SU-DHL-6 (cell line): ENCODE results near the gene TNP1.

Experiments
- H2AFZ ChIP-seq: fragments of 200-600 bp; sonication (generic); 2 replicates; pipeline ENCODE4 v1.6.1; 2014; ENCODE audit warnings: low read depth, mild to moderate bottlenecking, moderate library complexity, mixed read lengths, antibody characterized with exemption, low read length; ENCODE audit not compliant: severe bottlenecking
- H3F3A ChIP-seq: fragments of 200-600 bp; shearing (Covaris generic); 2 replicates; pipeline ENCODE4 v1.6.0; 2016; ENCODE audit warnings: antibody characterized with exemption, mild to moderate bottlenecking; ENCODE audit not compliant: insufficient read depth
- H3K27ac ChIP-seq: fragments of 200-600 bp; sonication (generic); 2 replicates; pipeline ENCODE4 v1.5.1; 2016; ENCODE audit warnings: low read depth, mild to moderate bottlenecking, low read length, moderate library complexity, mixed read lengths
- H3K27me3 ChIP-seq: fragments of 200-600 bp; sonication (generic), shearing (Covaris generic); 2 replicates; pipeline ENCODE4 v1.6.0; 2014; ENCODE audit warnings: mild to moderate bottlenecking, low read length
- H3K36me3 ChIP-seq: fragments of 200-600 bp; sonication (generic); 2 replicates; pipeline ENCODE4 v1.6.1; 2014; ENCODE audit warnings: mild to moderate bottlenecking, low read length, mixed read lengths
- H3K4me2 ChIP-seq: fragments of 300-600, 200-600 bp; shearing (Covaris generic), sonication (generic); 2 replicates; pipeline ENCODE4 v1.6.0; 2014; ENCODE audit warnings: low read length, low read depth, mild to moderate bottlenecking; ENCODE audit not compliant: poor library complexity, severe bottlenecking
- H3K4me3 ChIP-seq: fragments of 200-600 bp; sonication (generic); 2 replicates; pipeline ENCODE4 v1.5.1; 2014; ENCODE audit warnings: antibody characterized with exemption, low read length, mild to moderate bottlenecking, mixed read lengths; ENCODE audit not compliant: insufficient read depth, poor library complexity, severe bottlenecking
- H3K79me2 ChIP-seq: fragments of 200-600 bp; sonication (generic); 2 replicates; pipeline ENCODE4 v1.6.1; 2014; ENCODE audit warnings: mild to moderate bottlenecking, low read length, moderate library complexity; ENCODE audit not compliant: insufficient read depth
- H3K9ac ChIP-seq: fragments of 200-600 bp; sonication (generic); 2 replicates; pipeline ENCODE4 v1.7.0; 2014; ENCODE audit warnings: mild to moderate bottlenecking, low read length
- H3K9me2 ChIP-seq: fragments of 200-600 bp; sonication (generic); replicated peaks from 2 replicates; pipeline ENCODE4 v1.6.1; 2014; ENCODE audit warnings: low read length; ENCODE audit not compliant: insufficient read depth
- H3K9me3 ChIP-seq: fragments of 200-600 bp; sonication (generic); 2 replicates; pipeline ENCODE4 v1.6.1; 2014; ENCODE audit warnings: low read length, mixed read lengths; ENCODE audit not compliant: insufficient read depth
- H4K20me1 ChIP-seq: fragments of 200-600 bp; sonication (generic); 2 replicates; pipeline ENCODE4 v1.6.1; 2014; ENCODE audit warnings: low read depth, mild to moderate bottlenecking, antibody characterized with exemption, low read length, moderate library complexity, mixed read lengths
- EZH2phosphoT487 ChIP-seq: fragments of 200-600 bp; sonication (generic), shearing (Covaris generic); conservative IDR thresholded peaks from 2 replicates; pipeline ENCODE4 v1.6.1; 2018; ENCODE audit warnings: mild to moderate bottlenecking, antibody characterized with exemption, low read length, moderate library complexity, mixed read lengths
- TF ChIP-seq, protein P1 (sequence below): fragments of 200-600 bp; sonication (generic); IDR thresholded peaks from one replicate; pipeline ENCODE4 v1.5.1; 2017; ENCODE audit warnings: antibody characterized with exemption, mild to moderate bottlenecking, low read length, moderate library complexity; ENCODE audit not compliant: insufficient read depth, poor library complexity, severe bottlenecking

The TNP1 gene

DNA sequence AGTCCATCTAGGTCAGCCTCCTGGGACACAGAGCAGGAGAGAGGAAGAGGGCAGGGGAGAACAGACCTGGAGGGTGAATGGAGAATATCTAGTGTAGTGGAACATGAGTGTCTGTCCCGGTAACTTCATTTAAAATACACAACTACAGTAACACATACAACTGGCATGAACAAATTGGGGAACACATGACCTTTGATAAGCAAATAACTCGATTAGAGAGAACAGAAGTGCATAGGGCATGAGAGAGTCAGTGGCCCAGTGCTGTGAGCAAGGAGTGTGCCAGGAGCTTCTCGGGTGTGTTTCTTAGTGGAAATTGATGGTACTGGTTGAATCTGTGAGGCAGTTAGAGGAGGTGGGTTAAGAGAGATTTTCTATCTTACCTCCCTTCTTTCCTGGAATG is 40.8 kb downstream of the TNP1 start:
- no peaks in the 10 kb centered on the region for H3F3A ChIP-seq
- H3K9me2 ChIP-seq: no peaks in the 10 kb centered on the region
- TF ChIP-seq, protein P1, sequence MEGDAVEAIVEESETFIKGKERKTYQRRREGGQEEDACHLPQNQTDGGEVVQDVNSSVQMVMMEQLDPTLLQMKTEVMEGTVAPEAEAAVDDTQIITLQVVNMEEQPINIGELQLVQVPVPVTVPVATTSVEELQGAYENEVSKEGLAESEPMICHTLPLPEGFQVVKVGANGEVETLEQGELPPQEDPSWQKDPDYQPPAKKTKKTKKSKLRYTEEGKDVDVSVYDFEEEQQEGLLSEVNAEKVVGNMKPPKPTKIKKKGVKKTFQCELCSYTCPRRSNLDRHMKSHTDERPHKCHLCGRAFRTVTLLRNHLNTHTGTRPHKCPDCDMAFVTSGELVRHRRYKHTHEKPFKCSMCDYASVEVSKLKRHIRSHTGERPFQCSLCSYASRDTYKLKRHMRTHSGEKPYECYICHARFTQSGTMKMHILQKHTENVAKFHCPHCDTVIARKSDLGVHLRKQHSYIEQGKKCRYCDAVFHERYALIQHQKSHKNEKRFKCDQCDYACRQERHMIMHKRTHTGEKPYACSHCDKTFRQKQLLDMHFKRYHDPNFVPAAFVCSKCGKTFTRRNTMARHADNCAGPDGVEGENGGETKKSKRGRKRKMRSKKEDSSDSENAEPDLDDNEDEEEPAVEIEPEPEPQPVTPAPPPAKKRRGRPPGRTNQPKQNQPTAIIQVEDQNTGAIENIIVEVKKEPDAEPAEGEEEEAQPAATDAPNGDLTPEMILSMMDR: no peak
- no peak for TF ChIP-seq EZH2phosphoT487
- H3K36me3 ChIP-seq: no peaks in the 10 kb centered on the region
- H3K9me3 ChIP-seq: no peaks in the 10 kb centered on the region
- H3K4me2 ChIP-seq: no peak overlapping the region
- H3K27me3 ChIP-seq: no peaks in the 10 kb centered on the region
- no peak overlapping the region for H3K9ac ChIP-seq
- H3K4me3 ChIP-seq: no peak overlapping the region
- H4K20me1 ChIP-seq: no peaks in the 10 kb centered on the region
- H2AFZ ChIP-seq: no peak overlapping the region
- no peaks in the 10 kb centered on the region for H3K79me2 ChIP-seq
- H3K27ac ChIP-seq: no peak overlapping the region

DNA sequence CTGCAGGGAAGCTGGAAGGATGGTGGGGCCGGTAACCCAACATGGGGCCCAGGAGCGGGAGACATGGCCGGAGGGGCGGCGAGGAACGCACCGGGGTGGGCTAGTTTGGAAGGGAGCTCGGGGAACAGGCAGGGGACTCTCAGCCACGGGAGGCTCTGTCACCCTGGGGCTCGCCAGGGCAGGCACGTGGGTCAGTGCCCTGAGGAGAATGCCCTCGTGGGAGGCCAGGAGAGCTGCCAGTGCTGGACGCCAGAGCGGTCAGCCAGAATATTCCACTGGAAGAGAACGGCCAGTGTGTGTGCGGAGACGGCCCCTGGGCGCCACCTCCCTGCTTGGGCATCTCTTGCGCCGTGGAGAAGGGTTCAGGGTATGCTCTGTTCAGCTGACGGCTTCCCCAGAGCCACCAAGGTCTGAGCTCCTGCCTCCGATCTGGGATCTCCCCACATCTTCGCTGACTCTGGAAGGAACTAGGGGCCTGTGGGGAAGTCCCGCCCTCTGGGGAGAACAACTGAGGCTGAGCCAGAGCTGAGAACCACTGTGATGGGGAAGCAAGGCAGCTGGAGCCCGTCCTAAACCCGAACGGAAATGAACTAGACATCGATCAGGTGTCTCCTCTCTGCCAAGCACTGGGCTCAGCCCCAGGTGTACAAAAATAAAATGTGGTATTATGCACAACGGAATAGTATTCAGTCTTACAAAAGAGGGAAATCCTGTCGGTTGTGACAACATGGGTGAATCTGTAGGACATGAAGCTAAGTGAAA is 49.3 kb downstream of the TNP1 start:
- Histone ChIP-seq H3K27me3 (no peaks in the 10 kb centered on the region), H3K27ac (no peak overlapping the region), H2AFZ (no peak overlapping the region), H3K4me2 (no peak overlapping the region), H3K9me3 (no peaks in the 10 kb centered on the region), H4K20me1 (no peaks in the 10 kb centered on the region), H3K36me3 (no peaks in the 10 kb centered on the region), H3F3A (no peaks in the 10 kb centered on the region), H3K79me2 (no peaks in the 10 kb centered on the region), H3K9ac (no peak overlapping the region), H3K9me2 (no peaks in the 10 kb centered on the region), H3K4me3 (no peak overlapping the region)
- TF ChIP-seq EZH2phosphoT487: no peak
- TF ChIP-seq, protein P1: no peak
